GM21576 (cell line): Measurements from ENCODE around the gene IBA57.
"Not testable (repeated sequence)": the region's sequence is repeated elsewhere in the genome, so short reads cannot be mapped to it uniquely, and the experiment has no call there.

Experiments
- ATAC-seq: cut with Tn5 transposase; IDR thresholded peaks from one replicate; pipeline ENCODE4 v1.9.1; 2021; ENCODE audit warnings: mild to moderate bottlenecking, moderate library complexity; ENCODE audit not compliant: unreplicated experiment

The IBA57 gene

GRCh38 chr1:228224198-228225164, 58.9 kb downstream of the IBA57 start:
- no peak for ATAC-seq

GRCh38 chr1:228225165-228225710, 59.6 kb downstream of the IBA57 start:
- no peak for ATAC-seq

GRCh38 chr1:228225740-228226139, 60.1 kb downstream of the IBA57 start:
- no peak for ATAC-seq

- no peak for ATAC-seq
Observed at GRCh38 chr1:228226141-228226874, 60.7 kb downstream of the IBA57 start.

GRCh38 chr1:228226956-228227791, 61.6 kb downstream of the IBA57 start:
- no peak for ATAC-seq

- not testable (repeated sequence) for ATAC-seq
Observed at GRCh38 chr1:228228147-228228546, 62.5 kb downstream of the IBA57 start.

GRCh38 chr1:228228601-228229074, 63.0 kb downstream of the IBA57 start:
- ATAC-seq, result no peak

GRCh38 chr1:228231189-228231588, 65.6 kb downstream of the IBA57 start:
- ATAC-seq, result no peak
